HepG2 (cell line): Measurements from ENCODE around the gene ANKRD37. TPM values are rescaled to one million over a fixed set of nuclear protein-coding genes. Genes with fewer than 3 reads are reported as not detected.
A peak's percentile ranks its signal among the peaks of the same experiment; 100 is the strongest.

Experiments
- ADNP ChIP-seq: sonication (generic); formaldehyde crosslinking; IDR thresholded peaks from 2 replicates; pipeline ENCODE4 v1.4.0; 2020; ENCODE audit warnings: missing genetic modification reagents
- ARID3A ChIP-seq: IDR thresholded peaks from 2 replicates; pipeline ENCODE4 v1.6.1; 2012; ENCODE audit warnings: low read depth, low read length, improper control_type of control experiment
- CENPT ChIP-seq: sonication (generic); formaldehyde crosslinking; IDR thresholded peaks from 2 replicates; pipeline ENCODE4 v1.8.0; 2022; ENCODE audit warnings: low read depth, mild to moderate bottlenecking, moderate library complexity, missing genetic modification reagents
- IKZF4 ChIP-seq: sonication (generic); formaldehyde crosslinking; IDR thresholded peaks from 2 replicates; pipeline ENCODE4 v1.5.1; 2020; ENCODE audit warnings: borderline replicate concordance, mild to moderate bottlenecking, low read depth, missing genetic modification reagents; ENCODE audit errors: not compliant biosample characterization
- IRX3 ChIP-seq: sonication (generic); formaldehyde crosslinking; IDR thresholded peaks from 2 replicates; pipeline ENCODE4 v1.8.1; 2023; ENCODE audit warnings: mild to moderate bottlenecking, low read depth, missing genetic modification reagents, borderline replicate concordance
- KLF13 ChIP-seq: sonication (generic); formaldehyde crosslinking; IDR thresholded peaks from 2 replicates; pipeline ENCODE4 v1.4.0; 2020; ENCODE audit warnings: mild to moderate bottlenecking, missing genetic modification reagents
- MIER2 ChIP-seq: IDR thresholded peaks from 2 replicates; pipeline ENCODE4 v1.6.1; 2016; ENCODE audit warnings: missing biosample characterization, missing genetic modification reagents
- NFIB ChIP-seq: sonication (generic); formaldehyde crosslinking; IDR thresholded peaks from 2 replicates; pipeline ENCODE4 v1.9.0; 2021; ENCODE audit warnings: missing genetic modification reagents, mild to moderate bottlenecking, borderline replicate concordance
- NFKBIZ ChIP-seq: IDR thresholded peaks from 2 replicates; pipeline ENCODE4 v1.6.1; 2018; ENCODE audit warnings: missing genetic modification reagents, missing compliant biosample characterization
- REXO4 ChIP-seq: sonication (generic); formaldehyde crosslinking; IDR thresholded peaks from 2 replicates; pipeline ENCODE4 v1.8.0; 2022; ENCODE audit warnings: missing genetic modification reagents, mild to moderate bottlenecking, borderline replicate concordance
- TBL1XR1 ChIP-seq: fragments of 150-350 bp; IDR thresholded peaks from 2 replicates; pipeline ENCODE4 v1.6.1; 2014; ENCODE audit warnings: borderline replicate concordance, low read length; ENCODE audit not compliant: partially characterized antibody
- TFE3 ChIP-seq: IDR thresholded peaks from 2 replicates; pipeline ENCODE4 v1.6.1; 2016
- ZBTB10 ChIP-seq: sonication (generic); formaldehyde crosslinking; IDR thresholded peaks from 2 replicates; pipeline ENCODE4 v1.4.0; 2020; ENCODE audit warnings: missing genetic modification reagents, borderline replicate concordance
- ZBTB42 ChIP-seq: sonication (generic); formaldehyde crosslinking; IDR thresholded peaks from 2 replicates; pipeline ENCODE4 v1.5.0; 2020; ENCODE audit warnings: mild to moderate bottlenecking, missing genetic modification reagents
- ZFP62 ChIP-seq: sonication (generic); formaldehyde crosslinking; IDR thresholded peaks from 2 replicates; pipeline ENCODE4 v1.4.0; 2020; ENCODE audit warnings: missing genetic modification reagents
- ZNF12 ChIP-seq: sonication (generic); formaldehyde crosslinking; IDR thresholded peaks from 2 replicates; pipeline ENCODE4 v1.5.0; 2020; ENCODE audit warnings: missing genetic modification reagents
- ZNF264 ChIP-seq: sonication (generic); formaldehyde crosslinking; IDR thresholded peaks from 2 replicates; pipeline ENCODE4 v1.4.0; 2020; ENCODE audit warnings: missing genetic modification reagents
- ZNF33A ChIP-seq: sonication (generic); formaldehyde crosslinking; IDR thresholded peaks from 2 replicates; pipeline ENCODE4 v1.5.1; 2020; ENCODE audit warnings: missing genetic modification reagents, mild to moderate bottlenecking, moderate library complexity, borderline replicate concordance
- ZNF615 ChIP-seq: sonication (generic); formaldehyde crosslinking; IDR thresholded peaks from 2 replicates; pipeline ENCODE4 v1.5.0; 2020; ENCODE audit warnings: mild to moderate bottlenecking, missing genetic modification reagents, borderline replicate concordance
- ZNF670 ChIP-seq: sonication (generic); formaldehyde crosslinking; IDR thresholded peaks from 2 replicates; pipeline ENCODE4 v1.8.0; 2022; ENCODE audit warnings: mild to moderate bottlenecking, missing genetic modification reagents, borderline replicate concordance
- polyA plus RNA-seq, 8 experiments: library from polyadenylated mRNA; depleted of rRNA in 3 of 8; stranded (reverse) in 7 of 8; unstranded in 1 of 8; fragments of >200 nt; fragmentation: Illumina TruSeq in 4 of 8; extraction: Trizol in 4 of 8; gene quantifications; 2 replicates each; pipeline versions ENCODE4 v1.2.1 to v1.2.3, GENCODE V29; 2011 to 2016; ENCODE audit warnings: low read depth in 4 of 8, missing spikeins in 1 of 8, mixed read lengths in 1 of 8; ENCODE audit not compliant: insufficient read depth in 1 of 8
- total RNA-seq, 5 experiments: library from RNA; depleted of rRNA; stranded (reverse); fragments of >200 nt; fragmentation: Illumina TruSeq; extraction: Trizol; gene quantifications; 2 replicates each; pipeline ENCODE4 v1.2.3, GENCODE V29; 2016; ENCODE audit warnings: low read depth in 1 of 5
- TF ChIP-seq, protein P1 (sequence below): sonication (generic); formaldehyde crosslinking; IDR thresholded peaks from 2 replicates; pipeline ENCODE4 v1.8.0; 2022; ENCODE audit warnings: mild to moderate bottlenecking, missing genetic modification reagents; ENCODE audit not compliant: insufficient replicate concordance
- TF ChIP-seq, protein P2 (sequence below): IDR thresholded peaks from 2 replicates; pipeline ENCODE4 v1.6.1; 2012; ENCODE audit warnings: inconsistent platforms

ANKRD37 gene
- total and polyA plus RNA-seq, 2 of the 13 experiments (the other 11 are each of a cell fraction or from before 2014, with no cell fraction given) = 2.2 to 51.4 TPM

- 0 out of 2 replicates have a peak, but pooled peaks have one; percentile 37 for TF ChIP-seq ZNF264 (CRISPR knock-in tag)
- TF ChIP-seq TBL1XR1 = no peak
- no peak for TF ChIP-seq IKZF4 (CRISPR knock-in tag)
- TF ChIP-seq CENPT (CRISPR knock-in tag) = no peak
- TF ChIP-seq ZNF12 (CRISPR knock-in tag) = 0 out of 2 replicates have a peak, but pooled peaks have one; percentile 49
- no peak for TF ChIP-seq ZNF33A
- no peak for TF ChIP-seq KLF13 (CRISPR knock-in tag)
- TF ChIP-seq MIER2 (CRISPR knock-in tag) = 0 out of 2 replicates have a peak, but pooled peaks have one; percentile 41
- no peak for TF ChIP-seq NFIB (CRISPR knock-in tag)
- TF ChIP-seq IRX3 (CRISPR knock-in tag) = no peak
- TF ChIP-seq ADNP (CRISPR knock-in tag) = no peak
- no peak for TF ChIP-seq ZBTB10
- TF ChIP-seq ZNF615 (CRISPR knock-in tag) = no peak
- TF ChIP-seq NFKBIZ (CRISPR knock-in tag) = no peak
- no peak for TF ChIP-seq ZFP62 (CRISPR knock-in tag)
- TF ChIP-seq, protein P1, sequence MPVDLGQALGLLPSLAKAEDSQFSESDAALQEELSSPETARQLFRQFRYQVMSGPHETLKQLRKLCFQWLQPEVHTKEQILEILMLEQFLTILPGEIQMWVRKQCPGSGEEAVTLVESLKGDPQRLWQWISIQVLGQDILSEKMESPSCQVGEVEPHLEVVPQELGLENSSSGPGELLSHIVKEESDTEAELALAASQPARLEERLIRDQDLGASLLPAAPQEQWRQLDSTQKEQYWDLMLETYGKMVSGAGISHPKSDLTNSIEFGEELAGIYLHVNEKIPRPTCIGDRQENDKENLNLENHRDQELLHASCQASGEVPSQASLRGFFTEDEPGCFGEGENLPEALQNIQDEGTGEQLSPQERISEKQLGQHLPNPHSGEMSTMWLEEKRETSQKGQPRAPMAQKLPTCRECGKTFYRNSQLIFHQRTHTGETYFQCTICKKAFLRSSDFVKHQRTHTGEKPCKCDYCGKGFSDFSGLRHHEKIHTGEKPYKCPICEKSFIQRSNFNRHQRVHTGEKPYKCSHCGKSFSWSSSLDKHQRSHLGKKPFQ (CRISPR knock-in tag) = no peak
- TF ChIP-seq TFE3 (CRISPR knock-in tag) = no peak
- no peak for TF ChIP-seq ARID3A
- TF ChIP-seq, protein P2, sequence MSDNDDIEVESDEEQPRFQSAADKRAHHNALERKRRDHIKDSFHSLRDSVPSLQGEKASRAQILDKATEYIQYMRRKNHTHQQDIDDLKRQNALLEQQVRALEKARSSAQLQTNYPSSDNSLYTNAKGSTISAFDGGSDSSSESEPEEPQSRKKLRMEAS = no peak
- no peak for TF ChIP-seq REXO4 (CRISPR knock-in tag)
- no peak for TF ChIP-seq ZBTB42 (CRISPR knock-in tag)
- TF ChIP-seq ZNF670 (CRISPR knock-in tag) = no peak
Measured at GRCh38 chr4:185380320-185380719, 16.3 kb upstream of the ANKRD37 start (continued).
